GM08714 (cell line): ENCODE measurements around the gene NLRP8.
"Not testable (repeated sequence)": the region's sequence is repeated elsewhere in the genome, so short reads cannot be mapped to it uniquely, and the experiment has no call there.

Experiments
- H3K4me3 ChIP-seq: fragments of 200-500 bp; sonication (Bioruptor generic); 2 replicates; pipeline ENCODE4 v1.5.1; 2014; ENCODE audit warnings: mild to moderate bottlenecking, low read length, inconsistent platforms
- ZNF274 ChIP-seq: IDR thresholded peaks from 2 replicates; pipeline ENCODE4 v1.6.1; 2012; ENCODE audit warnings: mild to moderate bottlenecking, low read depth, low read length

NLRP8 gene

GRCh38 chr19:55947532-55947931 is at the start of gene NLRP8:
NLRP8 (plus strand) TSS chr19:55947832.
- TF ChIP-seq ZNF274: no peak

GRCh38 chr19:55898911-55899310 is 48.7 kb upstream of the NLRP8 start:
- no peak for TF ChIP-seq ZNF274

More at GRCh38 chr19:55947532-55947931, at the start of gene NLRP8:
- no peak within 1 kb of the TSS for H3K4me3 ChIP-seq

GRCh38 chr19:55901369-55902079 is 46.1 kb upstream of the NLRP8 start:
- no peak for TF ChIP-seq ZNF274
- no peak overlapping the region for H3K4me3 ChIP-seq

More at GRCh38 chr19:55898911-55899310, 48.7 kb upstream of the NLRP8 start:
- no peak overlapping the region for H3K4me3 ChIP-seq

- no peak overlapping the region for H3K4me3 ChIP-seq
- no peak for TF ChIP-seq ZNF274
These were observed 45.4 kb upstream of the NLRP8 start for GRCh38 chr19:55902080-55902751.

GRCh38 chr19:55907286-55907685 is 40.3 kb upstream of the NLRP8 start:
- no peak for TF ChIP-seq ZNF274
- H3K4me3 ChIP-seq: no peak overlapping the region

- H3K4me3 ChIP-seq: no peak overlapping the region
- TF ChIP-seq ZNF274: no peak
These were observed 39.9 kb upstream of the NLRP8 start for GRCh38 chr19:55907746-55908145.

GRCh38 chr19:55909801-55910200 is 37.8 kb upstream of the NLRP8 start:
- TF ChIP-seq ZNF274: no peak
- H3K4me3 ChIP-seq: no peak overlapping the region

GRCh38 chr19:55912916-55913315 is 34.7 kb upstream of the NLRP8 start:
- no peak overlapping the region for H3K4me3 ChIP-seq
- TF ChIP-seq ZNF274: no peak

GRCh38 chr19:55913643-55914268 is 33.9 kb upstream of the NLRP8 start:
- TF ChIP-seq ZNF274: no peak
- H3K4me3 ChIP-seq: no peak overlapping the region

GRCh38 chr19:55923556-55923955 is 24.1 kb upstream of the NLRP8 start:
- no peak overlapping the region for H3K4me3 ChIP-seq
- TF ChIP-seq ZNF274: no peak

- H3K4me3 ChIP-seq: no peak overlapping the region
- TF ChIP-seq ZNF274: no peak
These were observed 19.6 kb upstream of the NLRP8 start for GRCh38 chr19:55927991-55928390.

- not testable (repeated sequence) for H3K4me3 ChIP-seq
These were observed 18.4 kb upstream of the NLRP8 start for GRCh38 chr19:55929258-55929657.

- no peak for TF ChIP-seq ZNF274
- H3K4me3 ChIP-seq: no peak overlapping the region
These were observed 16.6 kb upstream of the NLRP8 start for GRCh38 chr19:55930996-55931515.

- no peak within 1 kb of the TSS for H3K4me3 ChIP-seq
- TF ChIP-seq ZNF274: no peak
These were observed 15.7 kb upstream of the NLRP8 start, which contains the start of gene NLRP13 for GRCh38 chr19:55931936-55932386. NLRP13 (minus strand) TSS chr19:55932336; CDS start chr19:55932311, 25 bp downstream.
